ENCODE results near the gene EXOC7.

EXOC7 gene, protein sequence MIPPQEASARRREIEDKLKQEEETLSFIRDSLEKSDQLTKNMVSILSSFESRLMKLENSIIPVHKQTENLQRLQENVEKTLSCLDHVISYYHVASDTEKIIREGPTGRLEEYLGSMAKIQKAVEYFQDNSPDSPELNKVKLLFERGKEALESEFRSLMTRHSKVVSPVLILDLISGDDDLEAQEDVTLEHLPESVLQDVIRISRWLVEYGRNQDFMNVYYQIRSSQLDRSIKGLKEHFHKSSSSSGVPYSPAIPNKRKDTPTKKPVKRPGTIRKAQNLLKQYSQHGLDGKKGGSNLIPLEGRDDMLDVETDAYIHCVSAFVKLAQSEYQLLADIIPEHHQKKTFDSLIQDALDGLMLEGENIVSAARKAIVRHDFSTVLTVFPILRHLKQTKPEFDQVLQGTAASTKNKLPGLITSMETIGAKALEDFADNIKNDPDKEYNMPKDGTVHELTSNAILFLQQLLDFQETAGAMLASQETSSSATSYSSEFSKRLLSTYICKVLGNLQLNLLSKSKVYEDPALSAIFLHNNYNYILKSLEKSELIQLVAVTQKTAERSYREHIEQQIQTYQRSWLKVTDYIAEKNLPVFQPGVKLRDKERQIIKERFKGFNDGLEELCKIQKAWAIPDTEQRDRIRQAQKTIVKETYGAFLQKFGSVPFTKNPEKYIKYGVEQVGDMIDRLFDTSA

DNA sequence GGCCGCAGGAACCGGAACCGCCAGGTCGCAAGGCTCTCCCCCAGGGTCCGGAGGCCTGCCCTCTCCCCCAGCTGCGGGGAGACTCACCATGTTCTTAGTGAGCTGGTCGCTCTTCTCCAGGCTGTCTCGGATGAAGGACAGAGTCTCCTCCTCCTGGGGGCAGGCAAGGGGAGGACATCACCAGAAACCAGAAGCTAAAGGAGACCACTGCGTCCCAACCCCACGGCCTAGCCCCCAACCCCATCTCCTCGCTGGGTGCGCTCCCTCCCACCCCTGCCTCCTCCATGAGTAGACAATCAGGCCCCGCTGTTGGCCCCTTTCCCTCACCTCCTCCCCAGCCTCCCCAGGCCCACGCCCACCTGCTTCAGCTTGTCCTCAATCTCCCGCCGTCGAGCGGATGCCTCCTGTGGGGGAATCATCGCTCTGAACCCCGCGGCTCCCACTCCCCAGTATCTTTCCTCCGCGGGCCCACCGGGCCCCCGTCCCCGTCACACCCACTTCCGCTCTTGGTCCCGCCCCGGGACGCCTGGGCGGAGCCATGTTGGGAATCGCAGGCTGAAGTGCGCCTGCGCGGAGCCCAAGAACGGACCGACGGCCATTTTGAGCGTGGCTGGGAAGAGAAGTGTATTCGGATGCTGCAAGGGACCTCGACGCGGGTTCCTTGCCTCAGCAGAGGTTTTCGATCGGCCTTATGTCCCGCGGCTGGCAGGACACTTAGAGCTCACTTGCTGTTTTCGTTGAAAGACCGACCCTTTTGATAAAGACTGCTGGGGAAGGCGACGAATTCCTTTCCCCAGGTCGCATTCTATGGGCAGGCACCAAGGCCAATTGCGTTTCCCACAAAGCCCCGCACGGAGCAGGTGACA is at the start of gene EXOC7:
EXOC7 (minus strand) TSS at position 514 of the 866 bp plus-strand sequence; CDS start at position 419, 95 bp downstream.
- ATAC-seq = peak; percentile 86
- DNase-seq = peak; percentile 95

DNA sequence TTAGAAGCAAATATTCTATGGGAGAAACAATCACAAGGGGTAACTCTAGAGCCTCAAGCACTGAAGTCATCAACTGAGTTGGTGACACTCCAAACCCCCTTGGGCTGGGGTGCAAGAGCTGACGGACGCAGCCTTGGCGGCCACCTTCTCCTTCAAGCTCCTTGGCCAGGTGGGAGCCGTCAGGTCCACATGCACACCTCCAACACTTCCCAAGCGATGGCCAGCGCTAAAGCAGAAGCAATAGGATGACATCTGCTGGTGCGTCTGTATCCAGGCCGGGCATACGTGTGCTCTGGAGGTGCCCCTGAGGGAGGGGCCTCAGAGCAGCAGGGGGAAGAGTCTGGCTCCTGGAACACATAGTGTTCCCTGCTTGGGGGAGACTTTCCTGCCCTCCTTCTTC is 49.6 kb upstream of the EXOC7 start:
- ATAC-seq = no peak
- DNase-seq = no peak

DNA sequence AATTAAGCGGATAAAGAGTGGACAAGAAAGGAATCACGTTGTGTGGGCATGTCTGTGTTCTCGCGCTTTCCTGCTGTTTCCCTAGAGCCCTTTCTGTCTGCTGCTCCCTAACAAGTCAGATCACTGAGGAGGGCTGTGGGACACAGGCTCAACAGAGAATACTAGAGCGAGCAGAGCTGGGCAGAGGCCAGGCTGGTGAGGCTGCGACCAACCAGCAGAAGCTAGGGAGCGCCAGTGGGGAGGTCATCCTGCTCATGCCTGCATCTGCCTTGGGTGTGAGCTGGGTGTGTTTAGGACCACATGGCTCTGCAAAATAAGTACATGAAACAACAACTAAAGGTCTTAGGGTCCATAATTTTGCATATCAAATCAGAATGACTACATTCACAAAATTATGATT is 49.0 kb upstream of the EXOC7 start:
- ATAC-seq (no peak), DNase-seq (no peak)

DNA sequence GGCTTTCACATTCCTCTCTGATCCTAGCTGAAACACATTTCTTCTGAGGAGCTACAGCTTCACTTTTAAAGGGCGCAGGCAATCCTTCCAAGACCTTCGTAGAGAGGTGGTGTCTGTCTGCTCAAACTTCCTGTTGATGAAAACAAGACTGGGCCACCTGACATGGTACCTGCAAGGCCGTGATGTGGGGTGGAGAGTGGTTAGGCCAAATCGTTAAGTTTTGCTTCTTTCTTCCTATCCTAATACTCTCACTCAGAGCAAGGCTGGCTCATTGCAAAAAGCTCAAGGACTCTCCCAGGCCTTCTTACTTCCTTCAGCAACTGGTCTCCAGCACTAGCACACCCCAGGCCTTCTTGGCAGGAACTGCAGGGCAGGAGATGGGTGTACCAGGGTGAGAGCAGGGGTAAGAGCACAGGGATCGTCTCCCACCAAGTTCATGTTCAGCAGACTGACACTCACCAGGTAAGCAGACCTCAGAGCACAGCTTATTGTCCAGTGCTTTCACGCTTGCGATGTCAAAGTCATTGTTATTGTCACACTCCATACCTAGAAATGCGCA is 48.4 kb upstream of the EXOC7 start:
- DNase-seq (no peak), ATAC-seq (peak; percentile 12)

DNA sequence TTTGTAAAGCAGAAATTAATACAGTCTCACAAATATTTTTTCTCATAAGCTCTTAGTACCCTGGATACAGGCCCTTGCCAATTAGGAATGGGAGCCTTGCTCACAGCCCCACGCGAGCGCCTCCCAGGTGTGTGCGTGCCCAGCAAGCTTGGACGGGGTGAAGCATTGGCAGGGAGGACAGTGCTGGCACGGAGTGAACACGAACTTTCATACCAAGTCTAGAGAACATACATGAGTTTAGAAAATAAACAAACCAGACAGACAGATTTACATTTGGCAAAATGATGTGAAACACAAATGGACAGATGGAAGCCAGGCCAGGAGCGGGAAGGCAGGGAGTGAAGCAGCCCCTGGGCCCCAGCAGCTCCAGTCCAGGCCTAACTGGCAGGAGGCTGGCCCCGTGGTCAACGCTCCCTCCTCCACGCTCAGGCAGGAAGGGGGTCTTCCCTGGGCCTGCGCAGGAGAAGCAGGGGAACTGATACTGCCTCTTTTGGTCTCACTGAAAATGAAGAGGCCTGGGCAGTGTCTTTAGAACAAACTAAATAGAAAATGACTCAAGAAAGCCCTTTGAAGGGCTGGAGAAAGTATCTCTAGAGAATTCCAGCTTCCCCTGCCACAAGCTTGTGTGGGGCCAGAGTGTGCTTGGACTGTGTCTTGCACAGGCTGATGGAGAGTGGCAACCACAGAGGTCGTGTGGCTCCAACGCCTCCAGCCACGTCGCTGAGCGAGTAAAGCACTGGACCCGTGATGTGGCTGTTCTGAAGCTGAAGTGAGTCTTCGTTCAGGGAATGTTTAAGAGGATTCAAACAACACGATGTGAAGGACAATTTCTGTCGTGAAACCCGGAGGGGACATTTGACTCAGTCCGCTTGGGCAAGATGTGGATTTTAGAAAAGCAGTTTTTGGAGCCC is 47.4 kb upstream of the EXOC7 start:
- DNase-seq (no peak), ATAC-seq (no peak)

DNA sequence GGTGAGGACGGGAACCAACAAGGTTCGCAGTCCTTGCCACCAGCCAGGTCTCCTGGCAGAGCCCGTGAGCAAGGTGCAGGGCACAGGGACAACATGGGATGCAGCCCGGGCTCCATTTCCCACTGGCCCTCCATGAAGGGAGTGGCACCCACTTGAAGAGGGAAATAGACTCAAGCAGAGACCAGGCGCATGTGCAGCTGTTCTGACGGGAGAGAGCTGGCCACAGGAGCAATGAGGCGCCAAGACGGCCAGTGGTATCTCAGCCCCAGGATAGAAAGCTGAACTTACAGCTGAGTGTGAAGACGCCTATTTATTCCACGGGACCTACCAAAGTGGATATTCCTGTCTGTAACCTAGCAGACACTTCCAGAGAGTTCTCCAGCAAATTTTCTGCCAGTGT is 45.6 kb upstream of the EXOC7 start:
- ATAC-seq (no peak), DNase-seq (no peak)

DNA sequence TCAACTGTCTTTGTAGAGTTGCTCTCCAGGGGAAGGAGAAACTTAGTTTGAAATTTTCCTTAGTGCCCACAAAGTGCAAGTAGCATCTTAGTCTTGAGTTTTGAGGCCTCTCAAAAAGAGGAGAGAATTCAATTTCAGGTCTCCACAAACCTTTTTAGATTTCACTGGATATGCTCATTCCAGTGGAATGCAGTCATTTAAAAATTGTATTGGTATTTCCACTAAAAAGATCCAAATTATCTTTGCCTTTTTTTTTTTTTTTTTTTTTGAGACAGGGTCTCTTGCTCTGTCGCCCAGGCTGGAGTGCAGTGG is 44.4 kb upstream of the EXOC7 start:
- ATAC-seq = no peak
- DNase-seq = no peak

DNA sequence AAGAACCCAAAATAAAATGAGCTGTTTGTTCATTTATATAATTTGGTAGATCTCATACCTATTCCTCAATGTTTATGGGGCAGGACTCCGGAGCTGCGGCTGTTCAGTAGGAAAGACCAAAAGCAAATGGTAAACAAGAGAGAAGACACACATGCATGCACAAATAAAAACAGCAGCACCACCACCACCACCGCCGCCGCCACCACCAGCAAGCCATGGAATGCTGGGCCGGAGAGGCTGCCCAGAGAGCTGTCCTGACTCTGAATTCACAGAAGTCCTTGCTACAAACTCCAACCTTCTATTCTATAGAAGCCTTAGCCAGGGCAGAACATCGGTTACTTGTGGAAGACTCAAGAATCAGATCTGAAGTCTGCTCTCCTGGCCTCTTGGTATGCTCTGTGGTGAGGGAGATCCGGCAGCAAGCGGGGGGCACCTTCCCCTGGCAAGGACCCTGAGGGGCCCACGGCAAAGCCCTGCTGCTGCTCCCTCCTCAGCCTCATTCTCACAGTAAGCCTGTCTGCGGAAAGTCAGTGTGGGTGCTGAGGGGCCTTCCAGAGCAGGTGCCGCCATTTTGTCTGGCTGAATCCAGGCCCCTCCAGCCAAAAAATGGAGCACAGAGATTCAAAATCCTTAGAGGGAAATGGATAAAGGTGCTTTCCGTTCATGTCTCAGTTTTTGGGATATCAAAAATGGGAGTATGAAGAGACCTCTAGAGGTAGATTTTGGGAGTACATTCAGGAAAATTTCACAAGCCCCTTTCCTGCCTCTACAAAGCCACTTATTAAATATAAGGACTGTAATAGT is 43.8 kb upstream of the EXOC7 start:
- DNase-seq = no peak
- no peak for ATAC-seq

DNA sequence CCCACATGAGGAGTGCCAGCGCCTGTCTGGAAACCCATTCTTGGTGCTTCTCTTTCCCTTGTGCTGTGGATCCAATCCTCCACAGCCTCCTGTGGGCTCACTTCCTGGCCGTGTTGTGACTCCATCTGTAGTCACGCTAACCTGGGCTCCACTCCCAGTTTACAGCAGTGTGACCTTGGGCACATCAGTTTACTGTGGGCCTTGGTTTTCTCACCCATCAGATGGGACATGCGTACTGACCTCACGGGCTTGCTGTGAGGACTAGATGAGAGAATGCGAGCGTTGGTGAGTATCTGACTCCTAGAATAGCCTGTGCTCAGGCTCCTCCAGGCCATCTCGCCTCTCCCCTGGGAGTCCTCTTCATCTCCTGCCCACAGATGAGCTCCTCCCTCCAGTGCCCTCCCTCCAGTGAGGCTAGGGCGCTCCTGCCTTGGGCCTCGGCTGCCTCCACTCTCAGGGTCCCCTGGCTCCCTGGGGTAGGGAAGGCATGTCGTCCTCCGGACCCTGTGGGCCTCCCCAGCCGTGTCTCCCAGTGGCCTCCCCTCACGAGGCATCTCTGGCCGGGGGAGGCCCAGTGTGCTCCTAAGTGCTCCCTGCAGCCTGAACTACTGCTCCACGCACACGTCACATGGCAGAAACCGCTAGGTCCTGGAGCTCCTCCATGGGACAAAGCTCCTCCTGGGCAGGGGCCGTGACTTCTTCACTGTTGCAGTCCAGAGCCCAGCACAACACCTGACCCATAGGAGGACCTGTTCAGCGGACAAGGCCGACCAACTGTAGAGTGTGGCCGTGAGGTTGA is 42.7 kb upstream of the EXOC7 start:
- ATAC-seq = no peak
- no peak for DNase-seq

DNA sequence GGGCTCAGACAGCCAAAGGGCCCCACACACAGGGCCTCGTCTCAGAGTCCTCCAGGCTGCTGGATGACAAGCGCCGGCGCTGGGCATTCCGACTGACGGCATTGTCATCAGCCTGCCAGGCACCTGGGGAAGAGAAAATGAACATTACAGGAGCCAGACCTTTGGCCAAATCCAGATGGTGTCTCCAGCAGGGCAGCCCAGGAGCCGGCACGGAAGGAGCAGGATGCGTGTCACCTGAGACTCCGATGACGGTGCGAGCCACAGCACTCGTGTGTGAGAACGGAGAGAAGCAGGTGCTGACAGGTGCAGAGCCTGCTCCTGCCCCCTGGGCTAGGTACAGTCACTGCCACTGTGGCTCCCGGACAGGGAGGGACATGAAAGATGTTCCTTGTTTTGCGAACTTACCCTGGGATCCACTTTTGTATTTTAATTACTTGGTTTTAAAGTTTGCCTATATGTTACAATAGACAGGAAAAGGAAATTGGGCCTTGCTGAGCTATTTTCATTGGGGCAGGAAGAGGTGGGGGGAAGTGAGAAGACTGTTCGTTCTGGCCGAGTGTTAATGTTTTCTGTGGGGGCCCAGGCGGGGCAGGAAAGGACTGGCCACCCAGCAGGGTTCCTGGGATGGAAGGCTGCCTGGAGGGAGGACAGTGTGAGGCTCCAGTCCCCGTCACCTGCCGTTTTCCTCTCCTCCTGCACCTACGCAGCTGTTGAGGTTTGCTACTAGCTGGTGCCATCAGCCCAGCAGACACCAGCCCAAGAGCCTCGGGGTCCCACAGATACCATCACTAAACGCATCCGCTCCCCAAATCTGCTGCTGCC is 41.9 kb upstream of the EXOC7 start:
- ATAC-seq = no peak
- peak; percentile 44 for DNase-seq

DNA sequence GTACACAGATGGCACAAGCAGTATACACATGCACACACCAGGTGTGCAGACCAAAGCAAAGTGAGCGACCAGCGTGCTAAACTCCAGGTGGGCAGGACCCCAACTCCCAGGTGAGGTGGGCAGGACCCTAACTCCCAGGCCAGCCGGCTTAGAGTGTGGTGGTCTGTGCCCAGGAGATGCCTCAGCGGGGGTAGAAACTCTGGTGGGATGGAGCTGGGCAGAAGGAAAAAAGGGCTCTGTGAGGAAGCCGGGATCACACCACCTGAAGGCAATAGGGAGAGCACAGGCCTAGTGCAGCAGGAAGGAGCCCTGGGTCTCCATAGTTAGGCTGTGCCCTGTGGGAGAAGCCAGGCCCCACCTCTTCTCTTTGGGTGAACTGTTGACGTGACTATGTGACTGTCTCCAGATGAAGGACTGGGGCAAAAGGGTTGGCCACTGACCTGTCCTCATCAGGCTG is 39.0 kb upstream of the EXOC7 start:
- no peak for DNase-seq

DNA sequence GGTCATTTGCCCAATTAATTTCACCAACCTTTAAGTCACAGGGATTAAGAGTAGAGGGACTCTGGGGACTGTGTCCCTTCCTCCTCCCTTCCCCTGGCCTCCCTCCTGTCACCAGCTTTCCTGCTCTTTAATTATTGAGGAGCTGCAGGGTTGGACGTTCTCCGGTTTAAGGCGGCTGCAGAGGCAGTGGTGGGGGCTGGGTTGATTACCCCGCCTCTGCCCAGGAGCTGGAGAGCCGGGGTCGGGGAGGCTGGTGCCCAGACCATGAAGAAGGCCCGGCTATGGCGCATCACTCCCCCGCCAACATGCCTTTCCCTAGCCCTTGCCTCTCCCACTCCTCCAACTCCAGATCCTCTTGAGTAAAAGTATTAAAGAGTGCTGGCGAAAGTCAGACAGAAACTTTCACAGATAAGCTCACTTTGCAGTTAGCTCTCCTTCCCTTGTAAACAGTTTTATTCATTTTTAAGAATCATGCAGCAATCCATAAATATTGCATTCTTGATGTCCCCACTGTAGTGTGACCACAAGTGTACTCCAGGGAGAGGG is 38.5 kb upstream of the EXOC7 start:
- ATAC-seq = no peak

More for the DNA sequence above, 39.0 kb upstream of the EXOC7 start:
- no peak for ATAC-seq

DNA sequence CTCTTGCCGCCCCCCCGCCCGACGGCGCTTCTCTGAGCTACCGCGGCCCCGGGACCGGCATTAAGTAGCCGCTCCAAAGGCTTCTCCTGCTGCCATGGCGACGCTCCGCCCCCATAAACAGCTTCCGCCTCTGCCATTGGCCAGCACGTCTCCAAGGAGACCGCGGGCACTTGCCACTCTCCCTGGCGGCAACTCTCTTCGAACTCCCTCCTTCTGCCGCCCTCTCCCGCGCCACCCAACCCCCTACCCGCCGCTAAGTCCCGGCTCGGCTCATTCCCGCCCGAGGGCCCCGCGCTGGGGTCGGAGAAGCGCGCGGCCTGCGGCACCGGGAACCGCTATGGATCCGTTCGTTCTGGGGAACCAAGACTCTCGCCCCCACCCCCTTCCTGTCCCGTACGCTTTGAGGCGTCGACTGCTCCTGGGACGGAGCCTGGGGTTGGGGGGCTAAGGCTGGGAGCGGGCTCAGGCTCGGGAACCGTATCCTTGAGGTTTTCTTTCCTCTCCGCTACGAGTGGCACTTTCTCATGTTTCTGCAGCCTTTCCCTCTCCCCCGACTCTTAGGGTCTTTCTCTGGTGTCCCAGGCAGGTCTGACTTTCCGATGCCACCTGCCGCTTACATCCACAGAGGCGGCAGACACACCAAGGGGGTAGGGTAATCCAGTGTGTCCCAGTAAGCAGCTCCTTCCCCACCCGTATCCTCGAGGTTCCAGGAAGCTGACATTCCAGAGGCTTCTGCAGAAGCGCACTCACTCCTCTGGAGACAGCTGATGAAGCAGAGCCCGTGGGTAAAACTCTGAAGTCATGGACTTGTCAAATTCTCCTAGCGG is 37.8 kb upstream of the EXOC7 start, which contains the start of gene FOXJ1:
FOXJ1 (minus strand) TSS at position 34 of the 827 bp plus-strand sequence. CDS start 850 bp downstream, outside the sequence.
- peak; percentile 91 for DNase-seq
- peak; percentile 82 for ATAC-seq

More for the DNA sequence above, 38.5 kb upstream of the EXOC7 start:
- no peak for DNase-seq

DNA sequence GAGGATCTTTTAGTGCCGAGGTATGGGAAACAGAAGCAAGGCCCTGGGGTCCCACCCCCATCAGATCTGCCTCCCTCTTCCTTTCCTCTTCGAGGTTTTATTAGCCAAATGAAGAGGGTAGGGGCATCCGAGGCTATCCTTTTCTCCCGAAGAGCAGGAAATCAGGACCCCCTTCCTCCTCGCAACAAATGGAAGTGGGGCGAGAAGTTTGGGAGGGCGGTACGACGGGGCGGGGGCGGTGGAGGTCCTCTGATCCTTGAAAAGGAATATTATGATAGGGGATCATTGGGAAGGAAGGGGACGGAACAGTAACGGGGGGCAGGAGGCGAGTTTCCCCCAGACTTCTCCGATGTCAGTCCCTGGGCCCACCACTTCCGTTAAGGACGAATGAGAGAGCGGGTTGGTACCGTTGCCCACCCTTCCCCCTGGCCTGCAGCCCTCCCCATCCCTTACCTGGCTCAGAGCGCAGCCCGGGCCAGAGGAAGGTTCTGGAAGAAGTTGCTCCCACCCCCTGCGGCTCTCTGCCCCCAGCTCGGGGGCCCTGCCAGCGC is 37.1 kb upstream of the EXOC7 start:
- ATAC-seq = no peak
- DNase-seq = no peak

DNA sequence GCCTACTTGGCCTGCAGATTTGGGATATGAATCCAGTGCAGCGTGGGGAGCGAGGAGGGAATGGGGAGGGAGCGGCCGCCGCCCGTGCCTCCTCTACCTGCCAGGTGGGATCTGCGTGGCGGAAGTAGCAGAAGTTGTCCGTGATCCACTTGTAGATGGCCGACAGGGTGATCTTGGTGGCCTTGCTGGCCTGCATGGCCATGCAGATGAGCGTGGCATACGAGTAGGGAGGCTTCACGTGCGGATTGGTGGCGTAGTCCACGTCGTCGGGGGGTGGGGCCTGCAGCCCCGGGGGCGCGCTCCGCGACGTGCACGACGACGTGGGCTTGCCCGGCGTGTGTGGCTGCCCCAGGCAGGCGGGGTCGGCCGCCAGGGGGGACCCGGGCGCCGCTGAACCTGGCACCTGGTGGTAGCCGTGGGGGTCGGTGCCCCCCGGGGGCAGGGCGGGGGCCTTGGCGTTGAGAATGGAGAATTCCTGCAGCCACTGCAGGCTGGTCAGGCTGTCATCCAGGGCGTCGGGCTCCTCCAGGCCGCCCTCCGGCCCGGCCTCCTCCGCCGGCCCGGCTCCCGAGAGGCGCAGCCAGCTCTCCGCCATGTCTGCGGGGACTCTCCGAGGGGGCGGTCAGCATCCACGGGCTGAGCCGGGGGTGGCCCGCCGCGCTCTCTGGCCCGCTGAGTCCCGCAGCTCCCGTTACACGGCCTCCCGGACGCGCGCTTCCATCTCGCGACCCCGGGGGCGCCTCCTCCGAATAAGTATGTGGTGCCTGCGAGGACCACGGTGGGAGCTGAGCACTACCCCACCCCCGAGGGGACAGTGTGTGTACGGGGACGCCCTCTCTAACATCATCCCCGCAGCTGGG is 36.4 kb upstream of the EXOC7 start:
- ATAC-seq (peak; percentile 45), DNase-seq (peak; percentile 71)
